Measurements from ENCODE around the gene TACC2. TPM values are rescaled to one million over a fixed set of nuclear protein-coding genes. Genes with fewer than 3 reads are reported as not detected.
"Not testable (repeated sequence)": the region's sequence is repeated elsewhere in the genome, so short reads cannot be mapped to it uniquely, and the experiment has no call there.

The TACC2 gene
- total RNA-seq, 1 donor from 2014 or later: not detected

DNA sequence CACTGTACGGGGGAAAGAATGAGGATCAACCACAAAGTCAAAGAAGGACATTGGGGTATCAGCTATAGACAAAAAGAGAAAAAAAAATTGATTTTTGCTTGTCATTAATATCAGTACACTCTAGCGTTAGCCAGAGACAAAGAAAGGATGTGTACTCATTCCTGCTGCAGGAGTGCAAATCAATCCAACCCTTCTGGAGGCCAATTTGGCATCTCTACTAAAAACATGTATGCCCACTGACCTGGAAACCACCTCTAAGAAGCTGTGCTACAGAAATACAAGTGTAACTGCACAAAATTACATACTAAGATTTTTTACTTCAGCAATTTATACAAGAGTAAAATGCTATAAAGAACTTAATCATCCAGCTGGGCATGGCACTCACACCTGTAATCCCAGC lies 27.5 kb upstream of the TACC2 start:
- ChIA-PET POLR2A (no interaction called here), CTCF (no interaction called here)
- H3K27me3 Mint-ChIP-seq: no peaks in the 10 kb centered on the region
- DNase-seq (no peak), ATAC-seq (ENCODE audit: low read depth) (no peak)
- no peak overlapping the region for H3K27ac Mint-ChIP-seq
- H3K9me3 Mint-ChIP-seq: no peaks in the 10 kb centered on the region
- peaks cover 67% of the 10 kb centered on the region for H3K36me3 Mint-ChIP-seq (ENCODE audit: low read depth)
- H3K4me3 Mint-ChIP-seq: no peak overlapping the region
- TF ChIP-seq, protein P1, sequence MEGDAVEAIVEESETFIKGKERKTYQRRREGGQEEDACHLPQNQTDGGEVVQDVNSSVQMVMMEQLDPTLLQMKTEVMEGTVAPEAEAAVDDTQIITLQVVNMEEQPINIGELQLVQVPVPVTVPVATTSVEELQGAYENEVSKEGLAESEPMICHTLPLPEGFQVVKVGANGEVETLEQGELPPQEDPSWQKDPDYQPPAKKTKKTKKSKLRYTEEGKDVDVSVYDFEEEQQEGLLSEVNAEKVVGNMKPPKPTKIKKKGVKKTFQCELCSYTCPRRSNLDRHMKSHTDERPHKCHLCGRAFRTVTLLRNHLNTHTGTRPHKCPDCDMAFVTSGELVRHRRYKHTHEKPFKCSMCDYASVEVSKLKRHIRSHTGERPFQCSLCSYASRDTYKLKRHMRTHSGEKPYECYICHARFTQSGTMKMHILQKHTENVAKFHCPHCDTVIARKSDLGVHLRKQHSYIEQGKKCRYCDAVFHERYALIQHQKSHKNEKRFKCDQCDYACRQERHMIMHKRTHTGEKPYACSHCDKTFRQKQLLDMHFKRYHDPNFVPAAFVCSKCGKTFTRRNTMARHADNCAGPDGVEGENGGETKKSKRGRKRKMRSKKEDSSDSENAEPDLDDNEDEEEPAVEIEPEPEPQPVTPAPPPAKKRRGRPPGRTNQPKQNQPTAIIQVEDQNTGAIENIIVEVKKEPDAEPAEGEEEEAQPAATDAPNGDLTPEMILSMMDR (IDR thresholded peaks at IDR 0.05): no peak
- intact Hi-C loops (cut with micrococcal nuclease): no loop called here
- no peaks in the 10 kb centered on the region for H3K4me1 Mint-ChIP-seq

DNA sequence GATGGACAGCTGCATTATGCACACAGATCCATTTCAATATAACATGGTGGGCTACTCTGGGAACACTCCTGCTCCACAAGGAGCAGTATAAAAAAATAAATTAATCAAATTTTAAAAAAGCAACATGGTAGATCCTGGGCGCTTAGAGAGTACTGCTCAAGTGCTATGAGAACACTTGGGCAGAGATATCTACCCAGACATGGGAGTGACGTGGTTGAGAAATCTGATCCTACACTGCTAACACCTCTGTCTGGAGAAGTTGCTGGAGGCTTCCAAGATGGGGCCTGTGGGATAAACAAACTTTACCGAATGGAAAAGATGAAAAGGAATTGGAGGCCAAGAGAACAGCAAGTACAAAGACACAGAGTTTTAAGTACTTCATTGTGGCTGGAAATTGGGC lies 23.0 kb upstream of the TACC2 start:
- Mint-ChIP-seq H3K9me3 (no peaks in the 10 kb centered on the region), H3K27ac (no peak overlapping the region)

DNA sequence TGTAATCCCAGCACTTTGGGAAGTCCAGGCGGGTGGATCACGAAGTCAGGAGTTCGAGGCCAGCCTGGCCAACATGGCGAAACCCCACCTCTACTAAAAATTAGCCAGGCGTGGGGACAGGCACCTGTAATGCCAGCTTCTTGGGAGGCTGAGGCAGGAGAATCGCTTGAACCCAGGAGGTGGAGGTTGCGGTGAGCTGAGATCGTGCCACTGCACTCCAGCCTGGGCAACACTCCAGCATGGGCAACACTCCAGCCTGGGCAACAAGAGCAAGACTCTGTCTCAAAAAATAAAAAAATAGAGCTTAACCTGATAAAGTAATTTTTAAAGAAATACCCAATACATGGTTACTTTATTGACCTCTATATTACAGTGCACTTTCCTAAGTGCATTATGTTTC lies 19.9 kb upstream of the TACC2 start:
- H3K27me3 Mint-ChIP-seq; H3K4me3 Mint-ChIP-seq; DNase-seq; POLR2A ChIA-PET; H3K27ac Mint-ChIP-seq; ATAC-seq (ENCODE audit: low read depth); intact Hi-C loops (cut with micrococcal nuclease); H3K9me3 Mint-ChIP-seq; CTCF ChIA-PET: not testable (repeated sequence)
- H3K4me1 Mint-ChIP-seq: peaks cover 18% of the 10 kb centered on the region
- H3K36me3 Mint-ChIP-seq (ENCODE audit: low read depth): peaks cover 72% of the 10 kb centered on the region

More for the DNA sequence above, 23.0 kb upstream of the TACC2 start:
- Mint-ChIP-seq H3K27me3 (no peaks in the 10 kb centered on the region), H3K4me1 (no peaks in the 10 kb centered on the region), H3K36me3 (ENCODE audit: low read depth) (peaks cover 73% of the 10 kb centered on the region), H3K4me3 (no peak overlapping the region)
- intact Hi-C loops (cut with micrococcal nuclease): no loop called here
- no peak for DNase-seq
- TF ChIP-seq, protein P1 (IDR thresholded peaks at IDR 0.05): no peak
- POLR2A ChIA-PET: no interaction called here
- CTCF ChIA-PET: no interaction called here
- no peak for ATAC-seq (ENCODE audit: low read depth)

DNA sequence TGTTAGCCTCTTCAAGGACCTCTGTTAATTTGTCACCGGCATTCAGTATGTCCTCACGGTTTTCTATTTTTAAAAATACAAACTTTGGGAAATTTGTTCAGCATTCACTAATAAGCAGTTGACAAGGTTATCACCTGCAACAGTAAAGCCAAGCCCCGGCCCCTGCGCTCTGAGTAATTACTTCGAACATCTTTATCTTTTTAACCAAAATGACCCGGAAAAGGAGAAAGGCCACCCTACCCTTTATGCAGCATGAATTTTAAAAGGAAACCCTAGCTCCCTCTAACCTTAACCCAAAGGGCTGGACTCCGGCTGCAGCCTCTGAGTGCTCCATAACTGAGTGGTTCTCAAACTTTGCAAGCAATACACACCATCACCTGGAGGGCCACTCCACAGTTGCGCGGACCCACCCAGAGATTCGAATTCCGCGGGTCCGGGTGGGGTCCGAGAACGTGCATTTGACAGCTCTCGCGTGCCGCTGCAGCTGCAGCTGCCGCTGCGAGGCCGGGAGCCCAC lies 14.9 kb upstream of the TACC2 start:
- no peaks in the 10 kb centered on the region for H3K9me3 Mint-ChIP-seq
- H3K27ac Mint-ChIP-seq: peak overlapping the region; percentile 18
- CTCF ChIA-PET: interaction anchor here (0.6 kb wide), 1 partner anchor 60 kb away, joined by 3 read pairs; no protein-coding TSS in a partner anchor
- H3K36me3 Mint-ChIP-seq (ENCODE audit: low read depth): peaks cover 30% of the 10 kb centered on the region
- DNase-seq (no peak), ATAC-seq (ENCODE audit: low read depth) (no peak)
- peaks cover 26% of the 10 kb centered on the region for H3K4me1 Mint-ChIP-seq
- H3K27me3 Mint-ChIP-seq: no peaks in the 10 kb centered on the region
- POLR2A ChIA-PET: interaction anchor here (0.6 to 1.4 kb wide), 2 partner anchors 46 to 81 kb away, joined by 5 to 6 read pairs; partner anchors contain the start of gene ATE1
- intact Hi-C loops (cut with micrococcal nuclease): loop anchor here (2.0 kb wide), 1 partner anchor 401 kb away; the partner anchor contains the start of gene PLEKHA1
- peak overlapping the region; percentile 83 for H3K4me3 Mint-ChIP-seq
- TF ChIP-seq, protein P1 (IDR thresholded peaks at IDR 0.05): no peak

DNA sequence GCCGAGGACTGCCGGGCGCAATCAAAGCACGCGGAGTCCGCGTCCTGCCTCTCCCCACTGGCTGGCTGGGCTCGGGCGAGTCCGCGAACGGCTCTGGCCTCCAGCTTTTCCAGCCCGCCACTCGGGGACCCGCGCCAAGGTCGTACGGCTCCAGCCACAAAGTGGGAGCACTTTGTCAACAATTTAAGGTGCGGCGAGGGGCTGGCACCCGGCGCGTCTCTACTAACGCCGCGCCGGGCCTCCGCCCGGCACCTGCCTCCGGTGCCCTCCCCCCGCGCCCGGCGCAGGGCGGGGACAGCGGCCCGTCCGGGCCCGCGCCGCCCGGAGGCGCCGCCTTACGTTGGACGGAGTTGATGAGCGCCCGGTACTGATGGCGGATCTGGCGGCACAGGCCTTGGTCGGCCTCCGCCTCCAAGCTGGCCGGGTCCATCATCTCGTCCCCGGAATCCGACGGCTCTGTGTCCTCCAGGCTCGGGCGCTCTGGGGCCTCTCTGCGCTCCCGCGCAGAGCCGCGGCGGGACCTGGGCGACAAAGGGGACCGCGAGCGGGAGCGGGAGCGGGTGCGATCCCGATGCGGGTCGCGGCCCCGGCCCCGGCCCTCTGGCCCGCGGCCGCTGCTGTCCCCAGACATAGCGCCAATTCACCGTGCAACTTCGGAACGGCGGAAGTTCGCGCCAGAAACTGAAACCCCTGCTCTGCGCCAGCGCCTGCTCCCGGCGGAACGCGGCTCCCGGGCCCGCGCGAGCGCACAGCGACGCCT lies 14.2 kb upstream of the TACC2 start, which contains the start of gene NSMCE4A:
NSMCE4A (minus strand) TSS at position 683 of the 760 bp plus-strand sequence; CDS start at position 631, 52 bp downstream.
- Mint-ChIP-seq H3K36me3 (ENCODE audit: low read depth) (peaks cover 25% of the 10 kb centered on the region), H3K4me1 (peaks cover 26% of the 10 kb centered on the region), H3K9me3 (no peaks in the 10 kb centered on the region), H3K4me3 (peak within 1 kb of the TSS; percentile 83), H3K27me3 (no peaks in the 10 kb centered on the region), H3K27ac (peak within 1 kb of the TSS; percentile 18)
- ATAC-seq (ENCODE audit: low read depth): peak; percentile 83
- CTCF ChIA-PET: no interaction called here
- TF ChIP-seq, protein P1 (IDR thresholded peaks at IDR 0.05): no peak
- POLR2A ChIA-PET: interaction anchor here (0.6 to 1.4 kb wide), 2 partner anchors 47 to 82 kb away, joined by 5 to 6 read pairs; partner anchors contain the start of gene ATE1
- peak; percentile 71 for DNase-seq
- intact Hi-C loops (cut with micrococcal nuclease): loop anchor here (1.0 to 2.0 kb wide), 3 partner anchors 46 to 1123 kb away; partner anchors contain the start of genes ATE1, PLEKHA1 and WDR11
